Ovary (tissue), 3 donors: Measurements from ENCODE around the gene MTMR2.

Source experiments
- CTCF ChIP-seq, 3 donors: fragments of 450-650 bp in 2 of 3; fragments of 200-600 bp in 1 of 3; IDR thresholded peaks; one replicate each; pipeline versions ENCODE4 v1.5.1 to v1.8.0; 2016 to 2022; ENCODE audit warnings: antibody characterized with exemption in 3 of 3, mild to moderate bottlenecking in 1 of 3
- EP300 ChIP-seq: sonication (generic); formaldehyde crosslinking; IDR thresholded peaks from one replicate; pipeline ENCODE4 v1.6.1; 2017; ENCODE audit warnings: antibody characterized with exemption
- POLR2A ChIP-seq: fragments of 450-650 bp; IDR thresholded peaks from one replicate; pipeline ENCODE4 v1.6.1; 2017; ENCODE audit warnings: antibody characterized with exemption, mild to moderate bottlenecking, moderate library complexity
- donor health status: DM: no; HTN: no; CAD: no.

- TF ChIP-seq EP300 (no peak), CTCF (IDR thresholded peaks at IDR 0.05) (no peak), POLR2A (no peak)
Measured at GRCh38 chr11:95793116-95793515, 130.8 kb downstream of the MTMR2 start.
